Ishikawa (cell line): ENCODE results near the gene ERBB4.

Experiments used
- CEBPB ChIP-seq: IDR thresholded peaks from 2 replicates; pipeline ENCODE4 v1.6.1; 2012
- CREB1 ChIP-seq: IDR thresholded peaks from 2 replicates; pipeline ENCODE4 v1.6.1; 2012; ENCODE audit warnings: low read depth
- EGR1 ChIP-seq: IDR thresholded peaks from 2 replicates; pipeline ENCODE4 v1.6.1; 2012
- EP300 ChIP-seq: IDR thresholded peaks from 2 replicates; pipeline ENCODE4 v1.6.1; 2012; ENCODE audit warnings: borderline replicate concordance
- FOXM1 ChIP-seq: IDR thresholded peaks from 2 replicates; pipeline ENCODE4 v1.6.1; 2012; ENCODE audit warnings: low read depth, borderline replicate concordance
- NFIC ChIP-seq: IDR thresholded peaks from 2 replicates; pipeline ENCODE4 v1.6.1; 2012
- RAD21 ChIP-seq: IDR thresholded peaks from 2 replicates; pipeline ENCODE4 v1.6.1; 2012; ENCODE audit warnings: low read depth
- TAF1 ChIP-seq: IDR thresholded peaks from 2 replicates; pipeline ENCODE4 v1.6.1; 2012; ENCODE audit warnings: low read depth, mild to moderate bottlenecking
- TCF12 ChIP-seq: IDR thresholded peaks from 2 replicates; pipeline ENCODE4 v1.6.1; 2012; ENCODE audit warnings: low read depth
- TEAD4 ChIP-seq: IDR thresholded peaks from 2 replicates; pipeline ENCODE4 v1.6.1; 2012
- YY1 ChIP-seq: IDR thresholded peaks from 2 replicates; pipeline ENCODE4 v1.6.1; 2012; ENCODE audit warnings: low read depth
- ZBTB7A ChIP-seq: IDR thresholded peaks from 2 replicates; pipeline ENCODE4 v1.6.1; 2012; ENCODE audit warnings: low read depth
- TF ChIP-seq, protein P1 (sequence below): IDR thresholded peaks from 2 replicates; pipeline ENCODE4 v1.6.1; 2012; ENCODE audit warnings: low read depth, mild to moderate bottlenecking
- TF ChIP-seq, protein P2 (sequence below): IDR thresholded peaks from 2 replicates; pipeline ENCODE4 v1.6.1; 2012
- TF ChIP-seq, protein P3 (sequence below): IDR thresholded peaks from 2 replicates; pipeline ENCODE4 v1.6.1; 2012

The ERBB4 gene

DNA sequence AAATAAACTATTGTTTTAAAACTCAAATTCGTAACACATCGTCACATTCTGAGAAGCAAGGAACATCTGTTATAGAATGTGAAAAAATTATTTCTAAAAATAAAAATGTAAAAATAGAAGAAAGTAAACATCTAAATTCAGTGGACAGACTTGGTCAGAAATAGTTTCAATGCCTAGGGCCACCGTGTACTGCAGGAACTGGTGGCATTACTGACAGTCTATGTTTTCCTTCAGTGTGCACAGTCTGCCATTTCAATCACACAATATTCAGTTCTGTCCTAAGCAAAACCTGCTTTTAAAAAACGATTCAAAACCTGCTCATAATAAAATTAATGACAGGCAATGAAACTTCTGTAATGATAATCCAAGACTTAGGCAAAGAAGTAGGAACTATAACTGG lies 190.1 kb downstream of the ERBB4 start:
- TF ChIP-seq, protein P1, sequence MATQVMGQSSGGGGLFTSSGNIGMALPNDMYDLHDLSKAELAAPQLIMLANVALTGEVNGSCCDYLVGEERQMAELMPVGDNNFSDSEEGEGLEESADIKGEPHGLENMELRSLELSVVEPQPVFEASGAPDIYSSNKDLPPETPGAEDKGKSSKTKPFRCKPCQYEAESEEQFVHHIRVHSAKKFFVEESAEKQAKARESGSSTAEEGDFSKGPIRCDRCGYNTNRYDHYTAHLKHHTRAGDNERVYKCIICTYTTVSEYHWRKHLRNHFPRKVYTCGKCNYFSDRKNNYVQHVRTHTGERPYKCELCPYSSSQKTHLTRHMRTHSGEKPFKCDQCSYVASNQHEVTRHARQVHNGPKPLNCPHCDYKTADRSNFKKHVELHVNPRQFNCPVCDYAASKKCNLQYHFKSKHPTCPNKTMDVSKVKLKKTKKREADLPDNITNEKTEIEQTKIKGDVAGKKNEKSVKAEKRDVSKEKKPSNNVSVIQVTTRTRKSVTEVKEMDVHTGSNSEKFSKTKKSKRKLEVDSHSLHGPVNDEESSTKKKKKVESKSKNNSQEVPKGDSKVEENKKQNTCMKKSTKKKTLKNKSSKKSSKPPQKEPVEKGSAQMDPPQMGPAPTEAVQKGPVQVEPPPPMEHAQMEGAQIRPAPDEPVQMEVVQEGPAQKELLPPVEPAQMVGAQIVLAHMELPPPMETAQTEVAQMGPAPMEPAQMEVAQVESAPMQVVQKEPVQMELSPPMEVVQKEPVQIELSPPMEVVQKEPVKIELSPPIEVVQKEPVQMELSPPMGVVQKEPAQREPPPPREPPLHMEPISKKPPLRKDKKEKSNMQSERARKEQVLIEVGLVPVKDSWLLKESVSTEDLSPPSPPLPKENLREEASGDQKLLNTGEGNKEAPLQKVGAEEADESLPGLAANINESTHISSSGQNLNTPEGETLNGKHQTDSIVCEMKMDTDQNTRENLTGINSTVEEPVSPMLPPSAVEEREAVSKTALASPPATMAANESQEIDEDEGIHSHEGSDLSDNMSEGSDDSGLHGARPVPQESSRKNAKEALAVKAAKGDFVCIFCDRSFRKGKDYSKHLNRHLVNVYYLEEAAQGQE, result no peak
- TF ChIP-seq EGR1 (no peak), CEBPB (no peak), YY1 (no peak), TCF12 (no peak), CREB1 (no peak), NFIC (no peak), FOXM1 (no peak), TAF1 (no peak), TEAD4 (no peak), RAD21 (no peak), EP300 (no peak), ZBTB7A (no peak)
- TF ChIP-seq, protein P2, sequence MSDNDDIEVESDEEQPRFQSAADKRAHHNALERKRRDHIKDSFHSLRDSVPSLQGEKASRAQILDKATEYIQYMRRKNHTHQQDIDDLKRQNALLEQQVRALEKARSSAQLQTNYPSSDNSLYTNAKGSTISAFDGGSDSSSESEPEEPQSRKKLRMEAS, result no peak
- TF ChIP-seq, protein P3, sequence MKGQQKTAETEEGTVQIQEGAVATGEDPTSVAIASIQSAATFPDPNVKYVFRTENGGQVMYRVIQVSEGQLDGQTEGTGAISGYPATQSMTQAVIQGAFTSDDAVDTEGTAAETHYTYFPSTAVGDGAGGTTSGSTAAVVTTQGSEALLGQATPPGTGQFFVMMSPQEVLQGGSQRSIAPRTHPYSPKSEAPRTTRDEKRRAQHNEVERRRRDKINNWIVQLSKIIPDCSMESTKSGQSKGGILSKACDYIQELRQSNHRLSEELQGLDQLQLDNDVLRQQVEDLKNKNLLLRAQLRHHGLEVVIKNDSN, result no peak

DNA sequence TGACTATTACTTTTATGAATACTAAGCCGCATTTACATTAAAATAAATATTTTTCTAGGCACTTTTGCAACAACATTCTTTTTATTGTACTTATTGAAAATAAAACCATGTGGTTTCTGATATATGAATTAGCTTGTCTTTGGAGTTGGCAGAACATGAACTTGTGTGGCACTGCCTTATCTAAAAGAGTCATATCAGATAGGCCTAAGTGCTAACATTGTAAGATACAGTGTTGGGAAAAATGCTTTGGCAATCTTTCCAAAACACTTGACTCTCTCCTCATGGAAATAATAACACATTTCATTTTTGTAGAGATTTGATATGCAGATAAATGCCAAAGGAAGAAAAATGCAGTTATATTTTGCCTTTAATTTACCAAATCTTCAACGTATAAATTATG lies 191.7 kb downstream of the ERBB4 start:
- TF ChIP-seq CEBPB, result no peak
- TF ChIP-seq TCF12, result no peak
- no peak for TF ChIP-seq FOXM1
- TF ChIP-seq, protein P3, result no peak
- TF ChIP-seq ZBTB7A, result no peak
- TF ChIP-seq, protein P1, result no peak
- no peak for TF ChIP-seq EP300
- TF ChIP-seq, protein P2, result no peak
- TF ChIP-seq YY1, result no peak
- no peak for TF ChIP-seq TAF1
- no peak for TF ChIP-seq TEAD4
- no peak for TF ChIP-seq RAD21
- TF ChIP-seq CREB1, result no peak
- TF ChIP-seq NFIC, result no peak
- no peak for TF ChIP-seq EGR1

DNA sequence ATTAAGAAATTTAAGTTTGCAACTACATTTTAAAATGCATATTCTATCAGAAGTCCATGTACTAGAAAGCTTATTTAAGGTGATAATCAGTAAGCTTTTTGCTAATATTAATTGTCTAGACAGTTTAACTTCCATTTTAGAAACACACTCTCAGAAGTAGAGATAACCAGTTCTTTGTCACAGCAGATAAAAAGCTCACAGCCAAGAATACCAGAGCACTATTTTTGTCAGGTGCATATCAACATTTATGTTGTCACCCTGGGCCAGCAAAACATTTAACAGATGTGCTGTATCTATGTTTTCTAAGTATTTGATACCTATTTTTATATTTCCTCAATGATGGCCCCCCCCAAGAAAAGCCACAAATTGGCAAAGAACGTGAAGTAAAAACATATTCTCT lies 192.6 kb downstream of the ERBB4 start:
- TF ChIP-seq EP300, result no peak
- TF ChIP-seq TEAD4, result no peak
- TF ChIP-seq, protein P1, result no peak
- no peak for TF ChIP-seq CREB1
- no peak for TF ChIP-seq TAF1
- no peak for TF ChIP-seq EGR1
- no peak for TF ChIP-seq CEBPB
- TF ChIP-seq FOXM1, result no peak
- TF ChIP-seq, protein P2, result no peak
- no peak for TF ChIP-seq RAD21

DNA sequence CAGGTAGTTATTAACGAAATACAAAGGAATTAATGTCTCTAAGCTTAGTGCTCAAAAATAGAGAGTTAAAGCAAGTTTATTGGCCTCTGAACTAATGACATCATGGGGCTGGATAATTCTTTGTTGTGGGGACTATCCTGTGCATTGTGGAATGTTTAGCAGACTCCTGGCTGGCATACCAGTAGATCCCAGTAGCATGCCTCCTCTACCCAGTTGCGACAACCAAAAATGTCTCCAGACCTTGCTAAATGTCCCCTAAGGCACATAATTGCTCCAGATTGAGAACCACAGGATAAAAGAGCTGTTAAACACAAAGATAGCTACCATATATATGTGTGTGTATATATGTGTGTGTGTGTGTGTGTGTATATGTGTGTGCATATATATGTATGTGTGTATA lies 194.5 kb downstream of the ERBB4 start:
- TF ChIP-seq EGR1 (no peak), CREB1 (no peak), TEAD4 (no peak), TCF12 (no peak), EP300 (no peak), YY1 (no peak), CEBPB (no peak), TAF1 (no peak), ZBTB7A (no peak), FOXM1 (no peak), NFIC (no peak), RAD21 (no peak)
- TF ChIP-seq, protein P2, result no peak
- TF ChIP-seq, protein P1, result no peak
- TF ChIP-seq, protein P3, result no peak
